Immature natural killer cell (primary cell): Measurements from ENCODE around the gene SLC30A1. TPM values are rescaled to one million over a fixed set of nuclear protein-coding genes. Genes with fewer than 3 reads are reported as not detected.
A peak's percentile ranks its signal among the peaks of the same experiment; 100 is the strongest.

Source experiments
- DNase-seq, 3 donors: peaks; one replicate each; pipeline ENCODE4 v3.0.0; 2022; ENCODE audit warnings: mixed read lengths in 1 of 3
- H3K27ac Mint-ChIP-seq, 6 donors: one replicate each; pipeline ENCODE4 v1.8.0; 2020; ENCODE audit warnings: mixed read lengths in 6 of 6, mild to moderate bottlenecking in 5 of 6, inconsistent platforms in 4 of 6, moderate library complexity in 3 of 6
- H3K27me3 Mint-ChIP-seq, 3 donors: one replicate each; pipeline ENCODE4 v1.8.0; 2020 to 2021; ENCODE audit warnings: low read depth in 3 of 3, mild to moderate bottlenecking in 3 of 3, mixed read lengths in 3 of 3, moderate library complexity in 3 of 3, inconsistent platforms in 1 of 3
- H3K36me3 Mint-ChIP-seq, 3 donors: one replicate each; pipeline ENCODE4 v1.8.0; 2020; ENCODE audit warnings: mixed read lengths in 3 of 3, inconsistent platforms in 2 of 3, mild to moderate bottlenecking in 2 of 3
- H3K4me1 Mint-ChIP-seq, 2 donors: one replicate each; pipeline ENCODE4 v1.8.0; 2020; ENCODE audit warnings: inconsistent platforms in 2 of 2, mild to moderate bottlenecking in 2 of 2, mixed read lengths in 2 of 2, moderate library complexity in 1 of 2
- H3K4me3 Mint-ChIP-seq, 5 donors: one replicate each; pipeline ENCODE4 v1.8.0; 2020; ENCODE audit warnings: mild to moderate bottlenecking in 5 of 5, mixed read lengths in 5 of 5, inconsistent platforms in 3 of 5, moderate library complexity in 3 of 5
- H3K9me3 Mint-ChIP-seq, 6 donors: one replicate each; pipeline ENCODE4 v1.8.0; 2020; ENCODE audit warnings: mild to moderate bottlenecking in 6 of 6, mixed read lengths in 6 of 6, inconsistent platforms in 4 of 6, moderate library complexity in 3 of 6
- polyA plus RNA-seq, 3 donors: library from polyadenylated mRNA; unstranded; fragments of 300-500 nt; fragmentation: Illumina TruSeq; gene quantifications; one replicate each; pipeline ENCODE4 v1.2.3, GENCODE V29; 2021

The SLC30A1 gene
- polyA plus RNA-seq, 3 donors from 2014 or later, result 0.67 to 3.6 (median 2.2) TPM

DNA sequence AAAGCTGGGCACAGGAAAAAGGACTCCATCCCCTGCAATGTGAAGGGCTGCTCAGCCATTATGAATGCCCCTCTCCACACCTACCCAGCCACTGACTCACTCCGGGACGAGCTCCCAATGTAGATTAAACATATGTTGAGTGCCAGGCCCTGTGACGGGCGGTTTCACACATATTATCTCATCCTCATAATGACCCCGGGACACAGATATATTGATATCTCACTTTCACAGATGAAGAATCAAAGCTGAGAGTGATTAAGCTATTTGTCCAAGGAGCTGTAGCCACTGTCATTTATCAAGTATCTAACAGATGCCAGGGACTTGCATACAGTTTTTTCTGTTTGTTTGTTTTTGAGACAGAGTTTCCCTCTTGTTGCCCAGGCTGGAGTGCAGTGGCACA lies 35.0 kb upstream of the SLC30A1 start:
- H3K27ac Mint-ChIP-seq, result peak overlapping the region in 1 of 6 donors; percentile 5
- H3K27me3 Mint-ChIP-seq, result peaks cover 0 to 5% (median 0%) of the 10 kb centered on the region in 3 donors

DNA sequence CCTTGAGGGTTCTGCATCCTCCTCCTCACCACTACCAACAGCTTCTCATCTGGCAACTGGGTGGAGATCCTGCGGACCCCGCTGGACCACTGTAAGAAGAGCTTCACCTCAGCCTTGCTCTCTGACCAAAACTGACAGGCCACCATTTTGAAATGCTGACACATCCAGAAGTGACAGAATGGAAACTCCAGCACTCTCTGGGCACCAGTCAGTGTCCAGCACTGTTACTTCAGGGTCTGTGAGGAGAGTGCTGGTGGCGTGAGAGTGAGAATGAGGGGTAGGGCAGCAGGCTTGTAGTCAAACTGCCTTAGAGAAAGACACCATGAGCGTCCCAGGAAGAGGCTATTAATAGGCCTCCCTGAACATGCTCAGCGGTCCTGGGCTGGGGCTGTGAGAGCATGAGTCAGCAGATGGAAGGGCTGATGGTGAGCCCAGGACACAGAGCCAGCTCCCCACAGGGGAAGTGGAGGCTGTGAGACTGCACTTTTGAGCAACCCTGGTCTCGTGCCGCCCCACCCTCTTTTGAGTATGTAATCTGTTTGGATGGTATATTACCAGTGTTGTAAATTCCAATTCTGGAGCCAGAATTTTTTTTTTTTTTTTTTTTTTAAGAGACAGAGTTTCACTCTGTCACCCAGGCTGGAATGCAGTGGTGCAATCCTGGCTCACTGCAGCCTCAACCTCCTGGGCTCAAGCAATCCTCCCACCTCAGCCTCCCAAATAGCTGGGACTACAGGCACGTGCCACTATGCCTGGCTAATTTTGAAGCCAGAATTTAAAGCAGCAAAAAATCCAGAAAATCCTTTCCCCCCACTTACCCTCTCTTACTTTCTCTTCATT lies 34.4 kb upstream of the SLC30A1 start:
- no peak overlapping the region for H3K4me3 Mint-ChIP-seq
- H3K9me3 Mint-ChIP-seq, result no peaks in the 10 kb centered on the region

More for the DNA sequence above, 35.0 kb upstream of the SLC30A1 start:
- Mint-ChIP-seq H3K4me3 (no peak overlapping the region), H3K9me3 (no peaks in the 10 kb centered on the region), H3K36me3 (no peaks in the 10 kb centered on the region), H3K4me1 (peaks cover 0 to 5% of the 10 kb centered on the region in 2 donors)
- no peak for DNase-seq

DNA sequence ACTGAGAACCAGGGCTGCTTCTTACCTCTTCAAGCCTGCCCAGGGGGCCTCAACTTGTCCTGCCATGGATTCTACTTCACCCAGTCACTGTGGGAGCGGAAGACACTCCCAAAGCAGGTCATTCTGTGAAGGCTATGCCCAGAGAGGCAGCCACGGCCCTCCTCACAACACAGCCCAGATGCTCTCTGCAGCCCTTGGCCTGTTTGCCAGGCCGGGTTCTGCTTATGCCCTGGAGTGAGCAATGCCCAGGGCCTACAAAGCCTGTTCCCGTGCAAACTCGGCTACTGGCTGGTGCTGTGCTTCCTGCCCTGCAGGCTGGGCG lies 33.8 kb upstream of the SLC30A1 start:
- Mint-ChIP-seq H3K27ac (no peak overlapping the region), H3K4me1 (peaks cover 6 to 10% of the 10 kb centered on the region in 2 donors), H3K9me3 (no peaks in the 10 kb centered on the region), H3K4me3 (no peak overlapping the region), H3K27me3 (peaks cover 0 to 7% (median 0%) of the 10 kb centered on the region in 3 donors), H3K36me3 (no peaks in the 10 kb centered on the region)
- DNase-seq, result no peak

More for the DNA sequence above, 34.4 kb upstream of the SLC30A1 start:
- no peak for DNase-seq
- Mint-ChIP-seq H3K4me1 (peaks cover 0 to 5% of the 10 kb centered on the region in 2 donors), H3K27ac (peak overlapping the region in 1 of 6 donors; percentile 22), H3K27me3 (peaks cover 0 to 6% (median 0%) of the 10 kb centered on the region in 3 donors), H3K36me3 (no peaks in the 10 kb centered on the region)

DNA sequence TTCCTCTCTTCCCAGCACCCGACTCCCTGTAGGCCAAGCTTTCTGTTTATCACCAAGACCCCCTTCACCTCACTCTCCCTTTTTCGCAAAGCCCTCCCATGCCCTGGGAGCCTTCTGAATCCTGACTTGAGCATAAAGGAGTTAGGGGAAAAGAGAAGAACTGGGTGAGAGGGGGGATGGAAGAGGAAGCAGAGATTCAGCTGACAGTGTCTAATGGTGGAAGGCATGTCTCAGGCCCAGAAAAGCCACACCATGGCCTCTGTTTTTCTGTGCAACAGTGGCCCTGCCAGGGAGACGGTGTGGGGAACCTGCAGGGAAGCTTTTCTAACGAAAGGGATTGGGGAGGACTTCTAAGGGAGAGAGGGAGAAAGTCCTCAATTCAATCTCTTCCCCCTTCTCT lies 32.9 kb upstream of the SLC30A1 start:
- H3K27me3 Mint-ChIP-seq, result peaks cover 2 to 7% (median 4%) of the 10 kb centered on the region in 3 donors
- H3K9me3 Mint-ChIP-seq, result no peaks in the 10 kb centered on the region
- DNase-seq, result no peak
- H3K27ac Mint-ChIP-seq, result no peak overlapping the region
- no peaks in the 10 kb centered on the region for H3K36me3 Mint-ChIP-seq
- H3K4me3 Mint-ChIP-seq, result no peak overlapping the region
- peaks cover 15 to 19% of the 10 kb centered on the region in 2 donors for H3K4me1 Mint-ChIP-seq

DNA sequence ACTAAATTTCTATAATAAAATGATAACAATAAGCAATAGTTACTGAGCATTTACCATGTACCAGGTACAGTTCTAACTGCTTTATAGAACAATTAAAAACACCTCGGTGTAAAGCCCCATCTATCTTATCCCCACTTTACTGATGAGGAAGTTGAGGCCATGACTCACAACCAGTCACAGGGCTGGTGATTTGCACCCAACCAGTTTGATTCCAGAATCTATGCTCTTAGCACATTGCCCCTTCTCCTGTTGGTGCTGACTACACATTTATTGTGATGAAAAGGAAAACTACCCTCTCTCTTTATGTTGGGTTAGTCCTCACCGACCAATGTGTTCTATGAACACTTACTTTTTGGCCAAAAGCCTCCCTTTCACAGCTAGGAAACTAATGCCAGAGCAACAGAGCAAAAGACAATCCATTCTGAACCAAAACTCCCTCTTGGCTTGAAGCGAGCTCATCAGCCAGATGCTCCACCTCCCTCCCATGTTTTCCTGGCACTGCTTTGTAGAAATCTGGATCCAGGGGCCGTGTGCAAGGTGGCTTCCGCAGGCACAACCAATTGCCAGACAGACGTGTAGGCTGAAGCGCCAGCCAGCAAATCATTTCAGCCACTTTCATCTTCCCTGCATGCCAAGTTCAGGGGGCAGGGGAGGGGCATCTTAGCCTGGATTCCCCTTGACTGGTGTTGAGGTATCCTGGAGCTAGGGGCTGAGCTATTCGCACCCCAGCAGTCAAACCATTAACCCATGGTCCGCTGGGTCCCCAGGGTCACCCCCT lies 32.0 kb upstream of the SLC30A1 start:
- Mint-ChIP-seq H3K9me3 (no peaks in the 10 kb centered on the region), H3K36me3 (no peaks in the 10 kb centered on the region), H3K27ac (no peak overlapping the region), H3K27me3 (peaks cover 2 to 7% (median 4%) of the 10 kb centered on the region in 3 donors), H3K4me3 (no peak overlapping the region), H3K4me1 (peaks cover 23 to 28% of the 10 kb centered on the region in 2 donors)
- DNase-seq, result no peak

DNA sequence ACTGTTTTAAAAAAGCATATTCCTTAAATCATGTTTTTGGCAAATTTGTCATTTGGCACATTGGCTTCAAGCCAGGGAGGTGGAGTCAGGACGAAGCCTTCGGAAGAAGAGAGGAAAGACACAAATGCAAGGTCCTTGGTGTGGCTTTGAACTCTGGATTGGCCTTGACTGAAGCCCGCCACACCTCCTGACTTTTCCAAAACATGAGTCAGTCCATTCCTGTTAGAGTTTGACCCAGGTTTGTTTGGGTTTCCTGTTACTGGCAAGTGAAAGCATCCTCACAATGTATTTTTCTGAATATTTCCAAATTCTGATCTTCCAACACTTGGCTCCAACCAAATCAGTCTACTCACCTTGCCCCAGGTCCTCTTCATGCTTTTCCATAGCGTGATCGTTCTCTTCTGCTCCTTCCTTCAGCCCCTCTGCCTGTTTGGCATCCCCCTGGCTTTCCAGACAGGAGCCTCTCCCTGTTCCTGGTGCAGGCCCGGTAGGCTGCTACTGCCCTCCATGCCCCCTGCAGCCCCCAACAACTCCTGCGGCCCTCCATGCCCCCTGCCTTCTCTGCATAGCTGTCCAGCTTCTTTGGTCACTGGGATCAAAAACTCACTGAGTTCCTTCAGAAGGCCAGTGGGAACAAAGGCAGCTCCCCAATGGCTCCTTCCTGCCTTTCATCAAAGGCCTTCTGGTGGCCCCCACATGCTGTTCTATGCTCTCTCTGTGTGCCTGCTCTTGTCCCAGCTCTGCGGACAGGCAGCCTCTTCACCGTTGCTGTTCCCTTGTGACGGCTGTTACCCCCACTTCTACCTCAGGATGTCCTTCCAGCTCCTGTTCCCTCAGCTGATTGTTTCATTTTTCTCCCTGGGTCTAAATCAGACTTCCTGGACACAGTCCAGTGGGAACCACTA lies 30.4 kb upstream of the SLC30A1 start:
- Mint-ChIP-seq H3K27me3 (peaks cover 2 to 4% (median 4%) of the 10 kb centered on the region in 3 donors), H3K9me3 (no peaks in the 10 kb centered on the region), H3K27ac (peak overlapping the region in 1 of 6 donors; percentile 26), H3K36me3 (no peaks in the 10 kb centered on the region), H3K4me3 (no peak overlapping the region), H3K4me1 (peaks cover 31 to 33% of the 10 kb centered on the region in 2 donors)
- DNase-seq, result no peak

DNA sequence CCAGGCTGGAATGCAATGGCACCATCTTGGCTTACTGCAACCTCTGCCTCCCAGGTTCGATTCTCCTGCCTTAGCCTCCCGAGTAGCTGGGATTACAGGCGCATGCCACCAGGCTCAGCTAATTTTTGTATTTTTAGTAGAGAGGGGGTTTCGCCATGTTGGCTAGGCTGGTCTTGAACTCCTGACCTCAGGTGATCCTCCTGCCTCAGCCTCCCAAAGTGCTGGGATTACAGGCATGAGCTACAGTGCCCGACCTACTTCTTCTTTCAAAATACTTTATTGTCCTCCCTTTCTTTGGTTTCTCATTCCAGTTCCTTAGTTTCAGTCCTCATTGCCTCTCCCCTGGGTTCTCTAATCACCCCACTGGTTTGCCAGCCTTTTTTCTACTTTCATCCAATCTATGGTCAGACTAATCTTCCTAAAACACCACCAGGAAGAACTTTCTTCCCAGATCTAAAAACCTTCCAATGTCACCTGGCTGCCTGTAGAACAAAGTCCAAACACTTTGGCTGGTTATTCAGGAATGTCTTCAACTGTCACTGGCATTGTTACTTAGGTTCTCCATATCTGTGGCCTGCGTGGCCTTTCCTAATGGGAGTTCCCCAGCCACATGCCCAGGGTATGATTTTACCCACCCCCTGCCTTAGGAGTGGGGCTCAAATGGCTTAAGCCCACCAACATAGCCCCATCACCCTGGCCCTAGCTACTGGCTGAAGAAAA lies 29.0 kb upstream of the SLC30A1 start:
- Mint-ChIP-seq H3K27me3 (peaks cover 2 to 4% (median 4%) of the 10 kb centered on the region in 3 donors), H3K27ac (peak overlapping the region in 5 of 6 donors; percentile 34 to 91 (median 82)), H3K9me3 (no peaks in the 10 kb centered on the region), H3K4me1 (peaks cover 28 to 31% of the 10 kb centered on the region in 2 donors), H3K36me3 (peaks cover 0 to 5% (median 0%) of the 10 kb centered on the region in 3 donors), H3K4me3 (peak overlapping the region; percentile 42 to 93 (median 90))
- no peak for DNase-seq

DNA sequence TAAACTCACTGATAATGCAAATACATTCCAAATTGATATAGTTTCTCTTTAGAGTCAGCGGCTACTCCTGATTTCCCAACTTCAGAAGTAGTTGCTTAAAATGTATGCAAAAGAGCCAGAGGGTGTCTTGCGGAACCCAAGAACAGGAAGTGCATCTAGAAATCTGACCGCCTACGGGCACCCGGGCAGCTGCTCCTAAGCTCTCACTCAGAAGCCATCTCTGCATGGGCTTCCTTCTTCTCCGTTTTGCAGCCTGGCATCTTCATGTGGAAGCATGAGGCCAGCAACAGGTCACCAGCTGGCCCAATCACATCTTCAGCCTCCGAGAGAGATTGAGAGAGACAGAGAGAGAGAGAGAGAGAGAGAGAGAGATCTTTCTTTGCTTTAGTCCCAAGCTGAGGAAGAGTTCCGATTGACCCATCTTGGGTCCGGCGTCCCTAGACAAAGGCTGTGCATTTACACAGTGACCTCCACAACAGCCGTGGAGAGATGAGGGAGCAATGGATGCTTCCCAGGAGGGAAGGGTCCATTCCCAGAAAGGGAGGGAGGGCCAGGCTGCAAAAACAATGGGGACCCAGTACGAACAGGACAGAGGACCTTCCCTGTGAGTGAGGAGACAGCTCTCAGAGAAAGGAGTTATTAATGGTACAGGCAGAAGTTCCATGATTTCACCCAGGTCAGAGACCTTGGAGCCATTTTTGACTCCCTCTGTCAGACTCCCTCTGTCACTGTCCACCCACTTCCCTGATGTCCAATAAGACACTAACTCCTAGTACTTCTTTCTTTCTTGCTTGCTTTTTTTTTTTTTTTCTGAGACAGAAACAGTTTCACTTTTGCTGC lies 28.2 kb upstream of the SLC30A1 start:
- Mint-ChIP-seq H3K4me3 (peak overlapping the region; percentile 86 to 93 (median 90)), H3K4me1 (peaks cover 28 to 31% of the 10 kb centered on the region in 2 donors), H3K27ac (peak overlapping the region; percentile 86 to 98 (median 92)), H3K36me3 (peaks cover 0 to 5% (median 0%) of the 10 kb centered on the region in 3 donors), H3K27me3 (peaks cover 2 to 4% (median 4%) of the 10 kb centered on the region in 3 donors), H3K9me3 (no peaks in the 10 kb centered on the region)
- DNase-seq, result peak; percentile 38 to 54 (median 50)

DNA sequence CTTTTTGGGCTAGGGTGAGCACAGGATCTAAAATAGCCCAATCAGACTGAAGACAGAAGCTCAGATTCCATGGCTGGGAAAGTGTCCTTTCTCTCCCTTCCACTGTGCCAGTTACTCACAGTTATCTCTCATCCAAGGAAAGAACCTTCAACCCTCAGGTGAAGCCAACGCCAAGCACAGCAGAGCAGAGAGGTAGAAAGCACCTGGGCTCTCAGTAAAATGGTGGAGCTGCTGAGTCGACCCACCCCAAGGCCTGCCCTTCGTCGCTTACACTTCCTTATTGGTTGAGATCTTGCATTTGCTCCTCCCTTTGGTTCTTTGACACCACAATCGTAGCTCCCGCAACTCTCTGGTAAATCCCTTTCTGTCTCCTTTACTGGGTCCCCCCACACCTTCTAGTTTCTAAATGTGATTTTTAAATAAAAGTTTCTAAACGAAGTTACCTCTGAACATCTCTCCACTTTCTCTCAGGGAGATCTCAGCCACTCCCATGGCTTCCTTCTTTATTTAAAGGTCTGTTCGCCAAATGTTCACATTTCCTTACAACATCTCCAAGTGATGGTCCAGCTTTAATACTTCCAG lies 27.5 kb upstream of the SLC30A1 start:
- Mint-ChIP-seq H3K4me1 (peaks cover 28 to 31% of the 10 kb centered on the region in 2 donors), H3K27ac (peak overlapping the region; percentile 86 to 98 (median 92)), H3K4me3 (peak overlapping the region; percentile 86 to 93 (median 90)), H3K9me3 (no peaks in the 10 kb centered on the region), H3K36me3 (peaks cover 0 to 5% (median 0%) of the 10 kb centered on the region in 3 donors), H3K27me3 (peaks cover 2 to 4% (median 4%) of the 10 kb centered on the region in 3 donors)
- peak; percentile 26 to 41 (median 40) for DNase-seq

DNA sequence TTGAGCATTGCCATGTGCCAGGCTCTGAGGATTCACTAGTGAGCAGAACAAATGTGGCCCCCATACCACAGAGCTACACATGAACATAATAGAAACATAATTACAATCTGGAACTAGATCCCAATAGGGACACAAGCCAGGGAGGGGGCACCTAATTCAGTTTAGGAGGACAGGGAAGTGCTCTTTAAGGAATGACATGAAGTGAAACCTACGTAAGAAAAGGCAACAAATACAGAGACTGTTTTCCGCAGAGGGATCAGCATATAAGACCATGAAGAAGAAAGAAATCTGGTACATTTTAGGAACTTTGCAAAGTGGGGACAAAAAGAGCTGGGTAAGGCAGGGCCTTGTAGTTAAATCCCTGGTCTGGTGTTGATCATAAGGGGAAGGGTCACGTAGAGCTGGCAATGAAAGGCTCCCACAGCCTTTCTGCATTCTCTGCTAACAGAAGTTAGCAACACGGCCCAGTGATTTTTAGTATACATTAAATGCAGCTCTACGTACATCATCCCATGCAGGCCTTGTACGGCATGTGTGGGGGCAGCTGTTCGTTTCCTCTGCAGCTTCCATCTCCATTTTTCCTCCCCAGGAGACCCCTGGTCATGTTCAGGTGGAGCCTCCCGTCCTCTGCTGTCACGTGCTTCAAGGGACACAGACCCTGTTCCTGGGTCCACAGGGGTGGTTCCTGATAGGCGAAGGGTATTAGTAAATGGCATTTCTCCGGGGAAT lies 26.8 kb upstream of the SLC30A1 start:
- peaks cover 28 to 31% of the 10 kb centered on the region in 2 donors for H3K4me1 Mint-ChIP-seq
- peaks cover 0 to 5% (median 0%) of the 10 kb centered on the region in 3 donors for H3K36me3 Mint-ChIP-seq
- no peak for DNase-seq
- H3K4me3 Mint-ChIP-seq, result peak overlapping the region; percentile 86 to 93 (median 90)
- no peaks in the 10 kb centered on the region for H3K9me3 Mint-ChIP-seq
- H3K27ac Mint-ChIP-seq, result peak overlapping the region; percentile 86 to 98 (median 92)
- H3K27me3 Mint-ChIP-seq, result peaks cover 2 to 4% (median 4%) of the 10 kb centered on the region in 3 donors

DNA sequence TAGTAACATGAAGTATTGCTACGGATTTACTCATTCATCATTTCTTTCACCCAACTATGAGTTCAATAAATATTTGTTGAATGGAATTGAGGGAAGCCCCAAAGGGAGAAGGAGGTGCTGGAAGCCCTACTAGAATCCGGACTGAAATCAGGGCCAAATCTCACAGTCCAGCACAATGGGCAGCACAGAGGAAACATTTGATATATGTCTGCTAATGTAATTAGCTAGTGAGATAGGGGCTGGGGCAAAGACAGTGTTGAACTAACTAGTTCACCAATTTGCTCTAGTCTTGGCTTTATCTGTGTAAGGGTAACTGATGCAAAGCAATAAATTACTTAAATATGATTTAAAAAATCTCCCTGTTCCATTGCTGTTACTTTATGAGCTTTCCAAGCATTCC lies 26.1 kb upstream of the SLC30A1 start:
- H3K36me3 Mint-ChIP-seq, result peaks cover 0 to 5% (median 0%) of the 10 kb centered on the region in 3 donors
- H3K4me3 Mint-ChIP-seq, result peak overlapping the region in 2 of 5 donors; percentile 10 to 42
- peak overlapping the region in 1 of 6 donors; percentile 86 for H3K27ac Mint-ChIP-seq
- DNase-seq, result no peak
- H3K9me3 Mint-ChIP-seq, result no peaks in the 10 kb centered on the region
- H3K27me3 Mint-ChIP-seq, result peaks cover 2 to 4% (median 4%) of the 10 kb centered on the region in 3 donors
- peaks cover 28 to 31% of the 10 kb centered on the region in 2 donors for H3K4me1 Mint-ChIP-seq
